K562 (cell line): ENCODE measurements around the gene GPR15LG. TPM values are rescaled to one million over a fixed set of nuclear protein-coding genes. Genes with fewer than 3 reads are reported as not detected.
"Not testable (repeated sequence)": the region's sequence is repeated elsewhere in the genome, so short reads cannot be mapped to it uniquely, and the experiment has no call there.

Source experiments
- ATAC-seq: fragments of 200-7000 bp; cut with Tn5 transposase; 3 replicates; pipeline ENCODE4 v1.9.1; 2020; ENCODE audit warnings: moderate library complexity
- BruUV-seq: library from RNA; stranded (reverse); fragments of 400-500 nt; replicated peaks from 2 replicates; lab custom pipeline; 2021; lab: Mats Ljungman, UMichigan
- CTCF ChIA-PET: fragments of 300-600 bp; formaldehyde crosslinking; extraction: SDS; loops from one replicate; lab custom pipeline; 2021; ENCODE audit warnings: low intra/inter-chr PET ratio; lab: Yijun Ruan, JAX
- POLR2A ChIA-PET: fragments of 300-600, 350-650 bp; sonication (Branson Sonifier 250); formaldehyde crosslinking; extraction: SDS; loops from one replicate; lab custom pipeline; 2021; ENCODE audit warnings: antibody characterized with exemption, inconsistent platforms; lab: Yijun Ruan, JAX
- DNase-seq, 4 experiments: peaks; one replicate each; pipeline versions ENCODE4 v3.0.0 to v3.0.0-alpha.2; 2011 to 2018; ENCODE audit warnings: low spot score in 3 of 4, mixed read lengths in 3 of 4; ENCODE audit errors: extremely low read depth in 1 of 4
- FAIRE-seq: peaks from 2 replicates; lab custom pipeline; 2011; peaks lifted over from hg19 to GRCh38; lab: Jason Lieb, UNC
- H2AFZ ChIP-seq: 2 replicates; pipeline ENCODE4 v1.6.0; 2011; ENCODE audit warnings: low read depth, low read length, control low read depth, inconsistent platforms
- H3K27ac ChIP-seq: fragments of 200-600 bp; 3 replicates; pipeline ENCODE4 v1.8.0; 2011; ENCODE audit warnings: low read depth, mild to moderate bottlenecking, control low read depth, inconsistent platforms, low read length, moderate library complexity, mixed read lengths; ENCODE audit errors: extremely low read depth
- H3K27me3 ChIP-seq, 2 experiments: fragments of 300-600 bp in 1 of 2; 2 replicates in 1 of 2; 3 replicates in 1 of 2; pipeline versions ENCODE4 v1.6.0 to v1.8.0; 2011; ENCODE audit warnings: inconsistent platforms in 2 of 2, low read length in 2 of 2, mild to moderate bottlenecking in 1 of 2, mixed read lengths in 1 of 2, moderate library complexity in 1 of 2; ENCODE audit not compliant: control insufficient read depth in 2 of 2, insufficient read depth in 2 of 2
- H3K36me3 ChIP-seq: fragments of 300-600 bp; 3 replicates; pipeline ENCODE4 v1.8.0; 2011; ENCODE audit warnings: mild to moderate bottlenecking, low read length, inconsistent platforms; ENCODE audit not compliant: control insufficient read depth, insufficient read depth
- H3K4me1 ChIP-seq, 2 experiments: fragments of 200-600 bp in 1 of 2; replicated peaks in 1 of 2; 2 replicates in 1 of 2; 3 replicates in 1 of 2; pipeline versions ENCODE4 v1.5.1 to v1.8.0; 2011; ENCODE audit warnings: inconsistent platforms in 2 of 2, low read length in 2 of 2, mild to moderate bottlenecking in 1 of 2, mixed read lengths in 1 of 2, moderate library complexity in 1 of 2; ENCODE audit not compliant: control insufficient read depth in 2 of 2, insufficient read depth in 2 of 2
- H3K4me2 ChIP-seq: 2 replicates; pipeline ENCODE4 v1.6.1; 2011; ENCODE audit warnings: low read length, control low read depth, inconsistent platforms, mixed read lengths; ENCODE audit not compliant: insufficient read depth
- H3K4me3 ChIP-seq: fragments of 200-600 bp; sonication (generic), shearing (Covaris generic); 2 replicates; pipeline ENCODE4 v1.5.1; 2016; ENCODE audit warnings: control low read depth, inconsistent platforms
- H3K79me2 ChIP-seq: fragments of 200-600 bp; 3 replicates; pipeline ENCODE4 v1.8.0; 2011; ENCODE audit warnings: low read length, inconsistent platforms; ENCODE audit not compliant: control insufficient read depth, insufficient read depth
- H3K9ac ChIP-seq, 2 experiments: 2 replicates each; pipeline versions ENCODE4 v1.6.0 to v1.6.1; 2011; ENCODE audit warnings: low read depth in 2 of 2, low read length in 2 of 2, control low read depth in 1 of 2, inconsistent platforms in 1 of 2, mild to moderate bottlenecking in 1 of 2, mixed read lengths in 1 of 2; ENCODE audit not compliant: insufficient read depth in 1 of 2
- H3K9me1 ChIP-seq: one replicate; pipeline ENCODE4 v1.6.0; 2011; ENCODE audit warnings: inconsistent platforms, mild to moderate bottlenecking, low read length, moderate library complexity; ENCODE audit not compliant: control insufficient read depth, insufficient read depth
- H3K9me3 ChIP-seq: replicated peaks from 2 replicates; pipeline ENCODE4 v1.5.1; 2011; ENCODE audit warnings: low read depth, low read length, inconsistent platforms; ENCODE audit not compliant: control insufficient read depth, insufficient read depth
- H4K20me1 ChIP-seq: replicated peaks from 2 replicates; pipeline ENCODE4 v1.6.1; 2011; ENCODE audit warnings: low read length, inconsistent platforms, mixed read lengths; ENCODE audit not compliant: control insufficient read depth, insufficient read depth
- CTCF ChIP-seq, 3 experiments: IDR thresholded peaks in 2 of 3; conservative IDR thresholded peaks in 1 of 3; 2 replicates each; pipeline ENCODE4 v1.5.1; 2011 to 2012; ENCODE audit warnings: low read length in 3 of 3, mild to moderate bottlenecking in 3 of 3, control low read depth in 2 of 3, improper control_type of control experiment in 1 of 3, inconsistent platforms in 1 of 3, low read depth in 1 of 3, mixed read lengths in 1 of 3, moderate library complexity in 1 of 3; ENCODE audit not compliant: insufficient read depth in 2 of 3
- POLR2H ChIP-seq: IDR thresholded peaks from 2 replicates; pipeline ENCODE4 v1.6.1; 2016; ENCODE audit warnings: missing genetic modification characterization, low read depth, mild to moderate bottlenecking, control low read depth, missing compliant biosample characterization, moderate library complexity
- RAD21 ChIP-seq, 2 experiments: fragments of 250-450 bp in 1 of 2; fragments of 450-650 bp in 1 of 2; sonication (Bioruptor Pico) in 1 of 2; formaldehyde crosslinking in 1 of 2; IDR thresholded peaks in 1 of 2; conservative IDR thresholded peaks in 1 of 2; 2 replicates each; pipeline versions ENCODE4 v1.4.0 to v1.8.0; 2020 to 2022; ENCODE audit warnings: mild to moderate bottlenecking in 2 of 2, moderate library complexity in 1 of 2
- ZNF766 ChIP-seq: fragments of 200-800 bp; sonication (Bioruptor generic); conservative IDR thresholded peaks from 2 replicates; pipeline ENCODE4 v1.6.1; 2016; ENCODE audit warnings: missing genetic modification characterization, missing compliant biosample characterization
- WGBS: fragments of 100-300 bp; shearing (Covaris generic); methylation state at CpG from one replicate; pipeline ENCODE4 v1.1.6; 2016; ENCODE audit warnings: low coverage, mixed read lengths; ENCODE audit not compliant: insufficient coverage; ENCODE audit errors: missing lambda C conversion rate; 5-methylcytosine and 5-hydroxymethylcytosine counted together
- in situ Hi-C: fragments of 300-500 bp; cut with MboI; formaldehyde crosslinking; loops from 4 replicates; pipeline ENCODE4 v1.15.0; 2018; ENCODE audit warnings: inconsistent platforms, mixed read lengths
- intact Hi-C: fragments of 100-400 bp; cut with micrococcal nuclease; formaldehyde crosslinking; loops from 2 replicates; pipeline ENCODE4 v1.14.2; 2022
- polyA plus RNA-seq, 8 experiments: library from polyadenylated mRNA; depleted of rRNA in 4 of 8; stranded (reverse) in 5 of 8; unstranded in 3 of 8; fragments of >200 nt; fragmentation: Nextera tagmentation in 2 of 8; fragmentation: Illumina TruSeq in 1 of 8; extraction: Ambion mirVana in 2 of 8; extraction: Trizol in 1 of 8; gene quantifications; 2 replicates each; pipeline versions ENCODE4 v1.2.1 to v1.2.3, GENCODE V29; 2011 to 2014; ENCODE audit warnings: inconsistent platforms in 1 of 8, missing spikeins in 1 of 8
- total RNA-seq, 7 experiments: library from RNA; depleted of rRNA in 6 of 7; stranded (reverse); fragments of >200 nt in 6 of 7; fragmentation: Illumina TruSeq in 2 of 7; extraction: Trizol in 2 of 7; gene quantifications; 2 replicates each; pipeline versions ENCODE4 v1.2.1 to v1.2.3, GENCODE V29; 2011 to 2021; ENCODE audit warnings: low replicate concordance in 1 of 7

GPR15LG gene
- total and polyA plus RNA-seq, 9 of the 15 experiments (the other 6 are each of a cell fraction or from before 2014, with no cell fraction given): 0.51 TPM; not detected in 8

GRCh38 chr10:84148006-84148597, 25.5 kb upstream of the GPR15LG start:
- H3K9ac ChIP-seq, H3K9me1 ChIP-seq, H4K20me1 ChIP-seq, BruUV-seq, H3K9me3 ChIP-seq, H3K4me2 ChIP-seq, H3K4me1 ChIP-seq, in situ Hi-C loops, H2AFZ ChIP-seq, H3K27ac ChIP-seq: not testable (repeated sequence)
- H3K36me3 ChIP-seq: peaks cover 96% of the 10 kb centered on the region
- POLR2A ChIA-PET: interaction anchor here (0.7 to 3.5 kb wide), 7 partner anchors 8 to 180 kb away, joined by 3 to 27 read pairs (median 3); partner anchors contain the start of genes CCSER2 and GHITM
- ATAC-seq (peak; percentile 86), DNase-seq (peak; percentile 48 to 62 (median 54))
- CTCF ChIA-PET: interaction anchor here (0.7 to 1.6 kb wide), 2 partner anchors 58 to 67 kb away, joined by 3 to 12 read pairs; no protein-coding TSS in a partner anchor
- intact Hi-C loops: loop anchor here (2.0 kb wide), 1 partner anchor 57 kb away; no protein-coding TSS in a partner anchor
- peak; percentile 7 to 29; a peak in 2 of 4 replicates for TF ChIP-seq RAD21 (CRISPR knock-in tag; conservative IDR thresholded peaks at IDR 0.05 in 1 of 2, IDR thresholded peaks at IDR 0.05 in 1 of 2)
- TF ChIP-seq ZNF766 (CRISPR knock-in tag): 0 out of 2 replicates have a peak, but pooled peaks have one; percentile 39
- TF ChIP-seq CTCF (IDR thresholded peaks at IDR 0.05 in 2 of 3, conservative IDR thresholded peaks at IDR 0.05 in 1 of 3; ENCODE audit: insufficient read depth in 2 of 3, low read depth in 1 of 3, low read length in 3 of 3): peak; percentile 60 to 81 (median 66)
- TF ChIP-seq POLR2H: peak; percentile 29; the same call in 1 of the 2 replicates
- TF ChIP-seq, all 486 proteins: peak for 4; not testable (repeated sequence) for 482
- peaks cover 12% of the 10 kb centered on the region; the same call in 2 of the 3 replicates for H3K79me2 ChIP-seq
- 81% methylated on average over 9 of the region's 9 CpGs for WGBS
- not testable (repeated sequence) for H3K27me3 ChIP-seq, H3K4me3 ChIP-seq, FAIRE-seq
